ENCODE results near the gene PIGN.

The PIGN gene

GRCh38 chr18:62199629-62200028 is 12.8 kb upstream of the PIGN start:
- no peaks in the 10 kb centered on the region for H3K36me3 ChIP-seq (replicated peaks; ENCODE audit: low read depth, low read length)
- H3K9me3 ChIP-seq (ENCODE audit: insufficient read depth, low read length), result no peaks in the 10 kb centered on the region
- no peak overlapping the region for H3K4me2 ChIP-seq (ENCODE audit: low read length)
- no peak overlapping the region for H2AFZ ChIP-seq (ENCODE audit: low read depth, low read length)
- no peaks in the 10 kb centered on the region for H3K27me3 ChIP-seq (ENCODE audit: low read depth, low read length)
- peaks cover 33% of the 10 kb centered on the region for H4K20me1 ChIP-seq (ENCODE audit: insufficient read depth, low read length)
- H3K4me1 ChIP-seq (ENCODE audit: low read length), result no peaks in the 10 kb centered on the region
- no peak overlapping the region for H3K9ac ChIP-seq (ENCODE audit: low read length)
- TF ChIP-seq CTCF (IDR thresholded peaks at IDR 0.05; ENCODE audit: low read depth, low read length) (no peak), EZH2phosphoT487 (IDR thresholded peaks at IDR 0.05; ENCODE audit: low read depth) (no peak)
- peaks cover 59% of the 10 kb centered on the region for H3K79me2 ChIP-seq (ENCODE audit: low read length)
- no peak overlapping the region for H3K27ac ChIP-seq (ENCODE audit: low read length)
- H3K4me3 ChIP-seq (ENCODE audit: low read length), result no peak overlapping the region

GRCh38 chr18:62198259-62198658 is 11.4 kb upstream of the PIGN start:
- Histone ChIP-seq H3K4me3 (ENCODE audit: low read length) (no peak overlapping the region), H2AFZ (ENCODE audit: low read depth, low read length) (no peak overlapping the region), H3K36me3 (replicated peaks; ENCODE audit: low read depth, low read length) (no peaks in the 10 kb centered on the region), H3K4me2 (ENCODE audit: low read length) (no peak overlapping the region), H3K9me3 (ENCODE audit: insufficient read depth, low read length) (no peaks in the 10 kb centered on the region), H4K20me1 (ENCODE audit: insufficient read depth, low read length) (peaks cover 44% of the 10 kb centered on the region), H3K79me2 (ENCODE audit: low read length) (peaks cover 70% of the 10 kb centered on the region), H3K27me3 (ENCODE audit: low read depth, low read length) (no peaks in the 10 kb centered on the region), H3K4me1 (ENCODE audit: low read length) (no peaks in the 10 kb centered on the region), H3K27ac (ENCODE audit: low read length) (no peak overlapping the region), H3K9ac (ENCODE audit: low read length) (no peak overlapping the region)
- no peak for TF ChIP-seq CTCF (IDR thresholded peaks at IDR 0.05; ENCODE audit: low read depth, low read length)
- no peak for TF ChIP-seq EZH2phosphoT487 (IDR thresholded peaks at IDR 0.05; ENCODE audit: low read depth)

GRCh38 chr18:62196980-62197379 is 10.1 kb upstream of the PIGN start:
- Histone ChIP-seq H3K9me3 (ENCODE audit: insufficient read depth, low read length) (no peaks in the 10 kb centered on the region), H3K4me1 (ENCODE audit: low read length) (no peaks in the 10 kb centered on the region), H3K27me3 (ENCODE audit: low read depth, low read length) (no peaks in the 10 kb centered on the region), H3K27ac (ENCODE audit: low read length) (no peak overlapping the region), H3K79me2 (ENCODE audit: low read length) (peaks cover 80% of the 10 kb centered on the region), H3K4me3 (ENCODE audit: low read length) (no peak overlapping the region), H3K36me3 (replicated peaks; ENCODE audit: low read depth, low read length) (no peaks in the 10 kb centered on the region), H2AFZ (ENCODE audit: low read depth, low read length) (no peak overlapping the region), H3K9ac (ENCODE audit: low read length) (no peak overlapping the region), H4K20me1 (ENCODE audit: insufficient read depth, low read length) (peaks cover 54% of the 10 kb centered on the region), H3K4me2 (ENCODE audit: low read length) (no peak overlapping the region)
- TF ChIP-seq EZH2phosphoT487 (IDR thresholded peaks at IDR 0.05; ENCODE audit: low read depth), result no peak

- no peaks in the 10 kb centered on the region for H3K9me3 ChIP-seq (ENCODE audit: insufficient read depth, low read length)
- TF ChIP-seq CTCF (IDR thresholded peaks at IDR 0.05; ENCODE audit: low read depth, low read length), result peak; percentile 39; the same call in 1 of the 2 replicates
- no peak for TF ChIP-seq EZH2phosphoT487 (IDR thresholded peaks at IDR 0.05; ENCODE audit: low read depth)
- H3K36me3 ChIP-seq (replicated peaks; ENCODE audit: low read depth, low read length), result no peaks in the 10 kb centered on the region
- no peaks in the 10 kb centered on the region for H3K4me1 ChIP-seq (ENCODE audit: low read length)
- no peak overlapping the region for H3K4me2 ChIP-seq (ENCODE audit: low read length)
- H3K27me3 ChIP-seq (ENCODE audit: low read depth, low read length), result no peaks in the 10 kb centered on the region
- H3K79me2 ChIP-seq (ENCODE audit: low read length), result peaks cover 84% of the 10 kb centered on the region
- no peak overlapping the region for H3K27ac ChIP-seq (ENCODE audit: low read length)
- H3K4me3 ChIP-seq (ENCODE audit: low read length), result no peak overlapping the region
- peaks cover 59% of the 10 kb centered on the region for H4K20me1 ChIP-seq (ENCODE audit: insufficient read depth, low read length)
- no peak overlapping the region for H3K9ac ChIP-seq (ENCODE audit: low read length)
- no peak overlapping the region for H2AFZ ChIP-seq (ENCODE audit: low read depth, low read length)
Observed at GRCh38 chr18:62196079-62196478, 9.2 kb upstream of the PIGN start.

- no peak for TF ChIP-seq EZH2phosphoT487 (IDR thresholded peaks at IDR 0.05; ENCODE audit: low read depth)
- no peak for TF ChIP-seq CTCF (IDR thresholded peaks at IDR 0.05; ENCODE audit: low read depth, low read length)
- H3K9me3 ChIP-seq (ENCODE audit: insufficient read depth, low read length), result no peaks in the 10 kb centered on the region
- H3K27me3 ChIP-seq (ENCODE audit: low read depth, low read length), result no peaks in the 10 kb centered on the region
- peaks cover 77% of the 10 kb centered on the region for H3K79me2 ChIP-seq (ENCODE audit: low read length)
- H2AFZ ChIP-seq (ENCODE audit: low read depth, low read length), result no peak overlapping the region
- H3K4me1 ChIP-seq (ENCODE audit: low read length), result peaks cover 26% of the 10 kb centered on the region
- no peak overlapping the region for H3K27ac ChIP-seq (ENCODE audit: low read length)
- H3K4me2 ChIP-seq (ENCODE audit: low read length), result peak overlapping the region; percentile 84
- peaks cover 6% of the 10 kb centered on the region for H3K36me3 ChIP-seq (replicated peaks; ENCODE audit: low read depth, low read length)
- 0 out of 2 replicates have a peak overlapping the region, but pooled peaks have one; percentile 3 for H3K9ac ChIP-seq (ENCODE audit: low read length)
- peak overlapping the region; percentile 83 for H3K4me3 ChIP-seq (ENCODE audit: low read length)
- peaks cover 47% of the 10 kb centered on the region for H4K20me1 ChIP-seq (ENCODE audit: insufficient read depth, low read length)
Observed at GRCh38 chr18:62189208-62189607, 2.4 kb upstream of the PIGN start.
